GM10266 (cell line): ENCODE measurements around the gene DDHD1.

Experiments used
- DNase-seq: peaks from one replicate; pipeline ENCODE4 v3.0.0; 2012; ENCODE audit errors: extremely low spot score
- TF ChIP-seq, protein P1 (sequence below): IDR thresholded peaks from 2 replicates; pipeline ENCODE4 v1.5.1; 2012; ENCODE audit warnings: mild to moderate bottlenecking, low read depth; ENCODE audit not compliant: control insufficient read depth, insufficient read depth; ENCODE audit errors: missing control alignments

The DDHD1 gene

DNA sequence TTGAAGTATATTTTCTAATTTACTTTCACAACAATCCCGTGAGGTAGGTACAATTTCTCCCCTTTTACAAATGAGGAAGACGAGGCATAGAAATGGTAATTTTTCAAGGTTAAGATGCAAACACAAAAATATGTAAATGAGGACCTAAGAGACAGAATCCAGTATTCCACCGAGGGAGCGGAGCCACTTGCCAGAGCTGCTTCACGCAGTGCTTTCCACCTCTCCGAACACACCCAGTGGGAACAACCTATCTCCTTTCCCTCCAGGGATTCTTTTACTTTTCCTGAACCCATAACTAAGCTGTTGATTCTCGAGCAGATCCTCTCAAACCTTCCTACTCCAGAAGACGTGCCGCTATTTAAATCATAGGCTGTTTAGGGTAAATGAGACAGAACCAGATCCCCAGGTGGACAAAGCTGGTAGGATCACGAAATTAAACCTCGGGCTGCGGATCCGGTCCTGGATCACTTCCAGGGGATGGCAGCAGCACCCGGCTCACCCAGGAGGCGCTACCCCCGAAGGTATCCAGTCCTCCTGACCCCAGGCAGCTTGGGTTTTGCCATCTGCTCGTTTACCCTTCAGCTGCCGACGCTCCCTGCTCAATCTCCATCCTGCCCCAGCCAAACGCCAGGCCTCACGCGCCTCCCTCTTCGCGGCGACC, 1.5 kb downstream of the DDHD1 start:
- TF ChIP-seq, protein P1, sequence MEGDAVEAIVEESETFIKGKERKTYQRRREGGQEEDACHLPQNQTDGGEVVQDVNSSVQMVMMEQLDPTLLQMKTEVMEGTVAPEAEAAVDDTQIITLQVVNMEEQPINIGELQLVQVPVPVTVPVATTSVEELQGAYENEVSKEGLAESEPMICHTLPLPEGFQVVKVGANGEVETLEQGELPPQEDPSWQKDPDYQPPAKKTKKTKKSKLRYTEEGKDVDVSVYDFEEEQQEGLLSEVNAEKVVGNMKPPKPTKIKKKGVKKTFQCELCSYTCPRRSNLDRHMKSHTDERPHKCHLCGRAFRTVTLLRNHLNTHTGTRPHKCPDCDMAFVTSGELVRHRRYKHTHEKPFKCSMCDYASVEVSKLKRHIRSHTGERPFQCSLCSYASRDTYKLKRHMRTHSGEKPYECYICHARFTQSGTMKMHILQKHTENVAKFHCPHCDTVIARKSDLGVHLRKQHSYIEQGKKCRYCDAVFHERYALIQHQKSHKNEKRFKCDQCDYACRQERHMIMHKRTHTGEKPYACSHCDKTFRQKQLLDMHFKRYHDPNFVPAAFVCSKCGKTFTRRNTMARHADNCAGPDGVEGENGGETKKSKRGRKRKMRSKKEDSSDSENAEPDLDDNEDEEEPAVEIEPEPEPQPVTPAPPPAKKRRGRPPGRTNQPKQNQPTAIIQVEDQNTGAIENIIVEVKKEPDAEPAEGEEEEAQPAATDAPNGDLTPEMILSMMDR: peak; percentile 4
- no peak for DNase-seq

DNA sequence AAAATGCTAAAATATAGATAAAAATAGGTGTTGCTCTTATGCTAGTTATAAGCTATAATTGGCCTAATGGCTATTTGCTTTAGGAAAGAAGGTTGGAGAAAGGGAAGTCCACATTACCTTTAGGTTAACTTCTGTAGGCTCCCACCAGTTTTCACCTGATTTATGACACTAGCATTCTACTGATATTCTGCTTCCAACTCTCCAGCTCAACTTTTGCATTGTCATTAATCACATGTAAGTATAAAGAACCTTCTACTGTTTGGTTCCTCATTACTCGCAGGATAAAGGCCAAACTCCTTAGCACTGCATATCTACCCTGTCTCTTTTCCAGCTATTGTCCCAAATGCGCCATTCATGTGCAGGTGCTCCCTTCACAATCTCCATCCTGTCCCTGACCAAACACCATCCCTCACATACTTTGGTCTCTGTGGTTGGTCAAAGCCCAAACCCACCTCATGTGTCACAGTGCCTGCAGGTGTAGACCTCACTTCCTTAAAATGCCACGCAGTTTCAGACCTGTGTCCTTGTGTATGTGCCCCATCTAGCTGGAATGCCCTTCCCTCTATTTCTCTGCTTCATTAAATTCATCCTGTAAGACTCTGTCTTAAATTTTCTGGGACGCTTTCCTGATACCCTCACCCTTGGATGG, 3.3 kb downstream of the DDHD1 start:
- DNase-seq: no peak
- TF ChIP-seq, protein P1: no peak

- DNase-seq: no peak
- TF ChIP-seq, protein P1: no peak
These were observed 4.5 kb downstream of the DDHD1 start for GRCh38 chr14:53148671-53149070.

DNA sequence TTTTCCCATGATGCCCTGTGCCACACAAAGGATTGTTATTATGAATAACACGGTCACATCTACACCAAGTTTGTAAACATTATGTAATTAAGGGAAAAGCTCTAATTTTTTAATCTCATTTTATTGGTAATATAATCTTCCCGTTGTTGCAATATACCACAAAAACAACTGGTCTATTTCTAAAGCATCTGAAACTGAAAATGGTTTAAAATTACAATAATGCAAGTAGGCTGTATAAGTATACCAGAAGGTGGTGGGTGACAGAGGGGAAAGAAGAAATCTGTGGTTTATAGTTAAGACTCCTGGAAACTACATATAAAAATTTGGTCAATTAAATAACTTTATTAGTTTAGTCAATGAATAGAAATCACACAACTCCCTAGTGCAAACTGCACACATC, 5.2 kb downstream of the DDHD1 start:
- TF ChIP-seq, protein P1: no peak
- no peak for DNase-seq

DNA sequence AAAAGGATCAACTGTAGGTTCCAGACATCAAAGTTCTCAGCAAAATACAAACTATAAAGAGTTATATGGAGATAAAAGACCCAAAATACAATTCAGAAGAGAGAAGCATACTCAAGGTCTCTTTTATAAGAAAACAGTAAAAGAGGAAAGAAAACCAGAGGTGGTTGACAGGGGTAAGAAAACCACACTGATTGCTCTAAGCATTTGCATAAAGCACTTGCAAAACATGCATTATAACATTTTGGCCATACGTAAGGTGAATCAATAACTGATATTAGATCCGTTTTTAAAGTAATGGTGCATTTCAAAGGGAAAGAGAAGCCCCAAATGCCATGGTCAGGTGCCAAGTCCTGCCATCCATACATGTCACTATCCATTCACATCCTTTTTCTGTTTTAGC, 5.9 kb downstream of the DDHD1 start:
- DNase-seq: no peak
- TF ChIP-seq, protein P1: no peak

DNA sequence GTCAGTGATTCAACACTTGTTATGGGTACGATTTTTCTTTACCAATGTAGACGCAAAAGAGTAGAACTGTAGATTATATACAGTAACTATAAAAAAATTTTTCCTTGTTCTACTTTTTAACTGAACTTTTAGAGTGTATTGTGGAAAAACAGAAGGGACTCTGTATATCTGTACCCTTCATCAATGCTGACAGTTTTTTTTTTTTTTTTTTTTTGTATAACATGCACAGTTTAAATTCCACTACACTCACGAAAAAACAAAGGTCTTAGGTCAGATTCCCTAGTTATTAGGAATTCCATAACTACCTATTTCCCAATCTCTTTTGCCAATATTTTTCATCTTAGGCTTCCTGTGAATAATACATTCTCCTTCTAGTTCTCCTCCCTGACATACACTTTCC, 6.4 kb downstream of the DDHD1 start:
- TF ChIP-seq, protein P1: no peak
- DNase-seq: no peak

- TF ChIP-seq, protein P1: no peak
- DNase-seq: peak; percentile 42
These were observed 8.9 kb downstream of the DDHD1 start for GRCh38 chr14:53144244-53144643.
